GM12865 (cell line): ENCODE data around the gene PADI1.

Source experiments
- DNase-seq: peaks from one replicate; pipeline ENCODE4 v3.0.0; 2010; ENCODE audit warnings: low read depth
- H3K4me3 ChIP-seq: 2 replicates; pipeline ENCODE4 v1.5.1; 2011; ENCODE audit warnings: mild to moderate bottlenecking, low read depth, low read length, control low read depth
- TF ChIP-seq, protein P1 (sequence below): IDR thresholded peaks from 2 replicates; pipeline ENCODE4 v1.5.1; 2011; ENCODE audit warnings: low read length, control low read depth, low read depth, inconsistent platforms; ENCODE audit not compliant: insufficient read depth; ENCODE audit errors: missing control alignments

Gene PADI1

DNA sequence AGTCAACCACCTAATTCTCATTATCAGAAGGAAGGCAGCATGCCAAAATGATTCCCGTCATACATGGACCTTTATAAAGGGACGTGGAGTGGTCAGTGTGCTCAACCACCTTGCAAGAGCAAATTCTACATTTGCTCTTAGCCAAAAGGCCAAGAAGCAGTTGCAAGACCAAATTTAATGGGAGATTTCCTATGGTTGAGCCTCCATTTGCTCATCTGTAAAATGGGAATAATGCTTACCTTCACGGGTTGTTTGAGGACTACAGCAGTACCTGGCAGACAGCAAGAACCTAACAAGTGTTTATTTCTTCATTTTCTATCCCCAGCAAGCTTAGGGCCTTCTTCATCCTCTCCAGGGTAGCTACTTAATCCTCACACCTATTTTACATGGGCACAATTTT, 85.6 kb downstream of the PADI1 start:
- no peak overlapping the region for H3K4me3 ChIP-seq
- no peak for DNase-seq
- TF ChIP-seq, protein P1, sequence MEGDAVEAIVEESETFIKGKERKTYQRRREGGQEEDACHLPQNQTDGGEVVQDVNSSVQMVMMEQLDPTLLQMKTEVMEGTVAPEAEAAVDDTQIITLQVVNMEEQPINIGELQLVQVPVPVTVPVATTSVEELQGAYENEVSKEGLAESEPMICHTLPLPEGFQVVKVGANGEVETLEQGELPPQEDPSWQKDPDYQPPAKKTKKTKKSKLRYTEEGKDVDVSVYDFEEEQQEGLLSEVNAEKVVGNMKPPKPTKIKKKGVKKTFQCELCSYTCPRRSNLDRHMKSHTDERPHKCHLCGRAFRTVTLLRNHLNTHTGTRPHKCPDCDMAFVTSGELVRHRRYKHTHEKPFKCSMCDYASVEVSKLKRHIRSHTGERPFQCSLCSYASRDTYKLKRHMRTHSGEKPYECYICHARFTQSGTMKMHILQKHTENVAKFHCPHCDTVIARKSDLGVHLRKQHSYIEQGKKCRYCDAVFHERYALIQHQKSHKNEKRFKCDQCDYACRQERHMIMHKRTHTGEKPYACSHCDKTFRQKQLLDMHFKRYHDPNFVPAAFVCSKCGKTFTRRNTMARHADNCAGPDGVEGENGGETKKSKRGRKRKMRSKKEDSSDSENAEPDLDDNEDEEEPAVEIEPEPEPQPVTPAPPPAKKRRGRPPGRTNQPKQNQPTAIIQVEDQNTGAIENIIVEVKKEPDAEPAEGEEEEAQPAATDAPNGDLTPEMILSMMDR: no peak

DNA sequence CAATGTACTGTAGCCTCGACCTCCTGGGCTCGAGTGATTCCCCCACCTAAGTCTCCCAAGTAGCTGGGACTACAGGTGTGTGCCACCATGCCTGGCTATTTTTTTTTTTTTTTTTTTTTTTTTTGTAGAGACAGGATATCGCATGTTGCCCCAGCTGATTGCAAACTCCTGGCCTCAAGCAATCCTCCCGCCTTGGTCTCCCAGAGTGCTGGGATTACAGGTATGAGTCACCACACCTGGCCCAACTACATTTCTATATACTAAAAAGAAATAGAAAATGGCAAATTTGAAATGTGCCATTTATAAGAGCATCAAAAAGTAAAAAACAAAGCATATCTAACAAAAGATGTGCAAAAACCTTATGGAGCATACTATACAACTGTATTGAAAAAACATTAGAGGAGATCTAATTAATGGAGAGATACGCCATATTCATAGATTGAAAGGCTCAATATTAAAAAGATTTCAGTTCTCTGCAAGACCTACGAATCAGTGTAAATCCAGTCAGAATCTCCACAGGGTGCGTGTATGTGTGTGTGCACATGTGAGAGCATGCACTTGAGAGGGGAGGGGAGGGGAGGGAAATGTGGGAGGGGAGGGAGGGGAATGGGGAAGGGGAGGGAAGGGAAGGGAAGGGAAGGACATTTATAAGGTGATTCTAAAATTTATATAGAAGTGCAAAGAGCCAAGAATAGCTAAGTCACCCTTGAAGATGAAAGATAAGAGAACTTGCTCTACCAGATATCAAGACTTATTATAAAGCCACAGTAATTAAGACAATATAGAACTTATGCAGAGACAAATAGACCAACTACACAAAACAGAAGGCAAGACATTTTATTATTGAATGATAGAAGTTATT, 87.6 kb downstream of the PADI1 start:
- H3K4me3 ChIP-seq: no peak overlapping the region
- no peak for DNase-seq
- TF ChIP-seq, protein P1: no peak

DNA sequence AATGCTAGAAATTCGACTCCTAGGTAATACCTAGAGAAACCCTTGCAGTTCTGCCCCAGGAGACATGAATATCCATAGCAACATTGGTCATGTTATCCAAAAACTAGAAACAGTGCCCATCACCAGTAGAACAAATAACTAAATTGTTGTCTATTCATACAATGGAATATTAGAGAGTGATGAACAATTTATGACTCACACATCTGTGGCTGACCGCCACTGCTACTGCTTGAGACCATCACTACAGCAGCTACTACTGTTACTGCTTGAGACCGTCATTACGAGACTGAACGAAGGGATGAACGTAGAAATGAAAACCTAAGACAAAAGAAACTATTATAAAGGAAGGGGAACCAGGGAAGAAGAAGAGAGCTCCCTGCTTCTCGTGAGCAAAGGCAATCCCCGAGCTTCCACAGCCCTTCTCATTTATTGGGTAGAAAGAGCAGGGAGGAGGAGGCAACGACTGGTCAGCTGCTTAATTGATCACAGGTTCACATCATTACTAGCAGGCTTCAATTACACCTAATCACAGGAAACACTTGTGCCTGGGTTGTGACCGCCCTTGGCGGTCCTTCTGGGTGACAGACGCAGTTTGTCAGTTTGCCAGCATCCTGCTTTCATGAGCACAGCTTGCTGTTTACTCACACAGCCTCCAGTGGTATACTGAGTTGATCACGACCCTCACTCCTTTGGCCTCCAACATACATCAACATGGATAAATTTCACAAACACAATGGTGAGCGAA, 88.9 kb downstream of the PADI1 start:
- H3K4me3 ChIP-seq: no peak overlapping the region
- TF ChIP-seq, protein P1: no peak
- no peak for DNase-seq

DNA sequence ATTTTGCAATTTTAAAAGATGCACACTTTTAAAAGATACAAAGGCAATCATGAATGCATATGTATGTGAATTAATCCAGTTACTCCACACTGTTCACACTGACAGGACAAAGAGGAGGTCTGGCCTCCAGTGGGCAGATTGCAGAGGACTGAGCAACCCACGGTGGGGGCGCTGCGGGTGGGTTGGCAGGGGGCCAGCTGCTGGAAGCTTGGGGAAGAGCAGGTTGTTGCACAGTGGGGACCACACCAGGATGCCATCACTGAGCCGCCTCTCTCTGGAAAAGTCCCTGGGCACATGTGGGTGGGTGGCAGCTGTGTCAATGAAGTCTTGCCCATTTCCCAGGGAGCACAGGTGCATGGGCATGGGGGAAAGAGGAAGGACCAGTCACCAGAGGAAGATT, 90.4 kb downstream of the PADI1 start:
- no peak for DNase-seq
- TF ChIP-seq, protein P1: no peak
- H3K4me3 ChIP-seq: no peak overlapping the region
